Skeletal muscle tissue (tissue), 4 donors: ENCODE measurements around the gene ALDH1L1. TPM values are rescaled to one million over a fixed set of nuclear protein-coding genes. Genes with fewer than 3 reads are reported as not detected.

ENCODE experiments used
- H3K27ac ChIP-seq: one replicate; pipeline ENCODE4 v1.7.0; 2013; ENCODE audit warnings: mild to moderate bottlenecking, low read depth, low read length, inconsistent platforms
- H3K27me3 ChIP-seq, 3 donors: one replicate each; pipeline ENCODE4 v1.7.0; 2013; ENCODE audit warnings: low read length in 3 of 3; ENCODE audit not compliant: control insufficient read depth in 3 of 3, insufficient read depth in 3 of 3
- H3K36me3 ChIP-seq, 3 donors: one replicate each; pipeline ENCODE4 v1.7.0; 2013; ENCODE audit warnings: low read length in 3 of 3; ENCODE audit not compliant: control insufficient read depth in 3 of 3, insufficient read depth in 3 of 3
- H3K4me1 ChIP-seq, 3 donors: one replicate each; pipeline ENCODE4 v1.7.0; 2013; ENCODE audit warnings: low read length in 3 of 3, mild to moderate bottlenecking in 3 of 3; ENCODE audit not compliant: control insufficient read depth in 3 of 3, insufficient read depth in 3 of 3
- H3K4me3 ChIP-seq, 3 donors: one replicate each; pipeline ENCODE4 v1.7.0; 2013; ENCODE audit warnings: low read length in 3 of 3
- H3K9ac ChIP-seq, 3 donors: one replicate each; pipeline ENCODE4 v1.7.0; 2013; ENCODE audit warnings: low read length in 3 of 3, mild to moderate bottlenecking in 3 of 3, moderate library complexity in 2 of 3, low read depth in 1 of 3
- H3K9me3 ChIP-seq, 3 donors: one replicate each; pipeline ENCODE4 v1.7.0; 2013; ENCODE audit warnings: low read length in 3 of 3; ENCODE audit not compliant: control insufficient read depth in 3 of 3
- total RNA-seq: library from RNA; depleted of rRNA; stranded (reverse); fragments of >200 nt; gene quantifications from one replicate; pipeline ENCODE4 v1.2.3, GENCODE V29; 2014
- donor health status: Osteomylitis.

ALDH1L1 gene
- total RNA-seq, 1 donor from 2014 or later: 2.6 TPM

DNA sequence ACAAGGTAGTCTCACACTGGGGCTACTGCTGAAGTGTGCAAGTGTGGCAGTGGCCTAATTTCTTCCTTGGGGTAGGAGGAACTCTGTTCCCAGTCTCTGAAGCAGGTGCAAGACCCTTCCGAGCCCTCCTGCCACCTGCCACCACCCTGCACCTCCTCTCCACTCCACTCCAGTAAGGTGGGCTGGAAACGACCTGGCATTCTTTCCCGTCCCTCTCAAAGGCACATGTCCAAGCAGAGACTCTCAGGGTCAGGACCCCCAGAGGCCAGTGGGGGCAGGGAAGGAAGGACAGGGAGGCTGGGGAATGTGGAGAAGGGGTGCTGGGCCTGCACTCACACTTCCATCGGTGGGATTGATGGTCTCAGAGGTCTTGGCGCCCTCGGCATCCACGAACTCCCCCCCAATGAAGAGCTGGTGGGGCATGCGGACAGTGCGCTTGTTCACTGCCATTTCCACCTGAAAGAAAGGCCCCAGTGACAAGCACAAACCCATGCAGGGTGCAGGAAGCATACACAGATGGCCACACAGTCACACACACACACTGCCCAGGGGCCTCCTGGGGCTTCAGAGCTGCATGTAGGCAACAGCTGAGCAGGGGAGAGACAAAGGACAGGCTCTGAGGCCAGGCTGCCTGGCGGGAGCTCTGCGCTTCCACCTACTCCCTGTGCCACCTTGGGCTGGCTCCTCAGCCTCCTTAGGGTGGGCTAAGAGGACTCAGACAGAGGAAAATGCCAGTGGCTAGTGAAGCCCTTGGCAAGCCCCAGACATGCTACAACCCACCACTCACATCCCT is 43.8 kb downstream of the ALDH1L1 start:
- peaks cover 0 to 18% (median 11%) of the 10 kb centered on the region in 3 donors for H3K36me3 ChIP-seq
- no peaks in the 10 kb centered on the region for H3K9me3 ChIP-seq
- H3K4me3 ChIP-seq: no peak overlapping the region
- H3K9ac ChIP-seq: no peak overlapping the region
- no peaks in the 10 kb centered on the region for H3K27me3 ChIP-seq
- no peak overlapping the region for H3K27ac ChIP-seq
- H3K4me1 ChIP-seq: peaks cover 3 to 8% (median 5%) of the 10 kb centered on the region in 3 donors

- no peak overlapping the region for H3K27ac ChIP-seq
Measured at GRCh38 chr3:126135406-126136076, 44.8 kb downstream of the ALDH1L1 start.

GRCh38 chr3:126135071-126135405 is 45.3 kb downstream of the ALDH1L1 start:
- Histone ChIP-seq H3K4me1 (peaks cover 3 to 8% (median 5%) of the 10 kb centered on the region in 3 donors), H3K27ac (no peak overlapping the region), H3K36me3 (peaks cover 0 to 24% (median 16%) of the 10 kb centered on the region in 3 donors), H3K9ac (no peak overlapping the region), H3K27me3 (no peaks in the 10 kb centered on the region), H3K9me3 (no peaks in the 10 kb centered on the region), H3K4me3 (no peak overlapping the region)

More at GRCh38 chr3:126135406-126136076, 44.8 kb downstream of the ALDH1L1 start:
- peaks cover 3 to 8% (median 5%) of the 10 kb centered on the region in 3 donors for H3K4me1 ChIP-seq
- peaks cover 0 to 24% (median 16%) of the 10 kb centered on the region in 3 donors for H3K36me3 ChIP-seq
- H3K27me3 ChIP-seq: no peaks in the 10 kb centered on the region
- no peaks in the 10 kb centered on the region for H3K9me3 ChIP-seq
- H3K9ac ChIP-seq: no peak overlapping the region
- no peak overlapping the region for H3K4me3 ChIP-seq

DNA sequence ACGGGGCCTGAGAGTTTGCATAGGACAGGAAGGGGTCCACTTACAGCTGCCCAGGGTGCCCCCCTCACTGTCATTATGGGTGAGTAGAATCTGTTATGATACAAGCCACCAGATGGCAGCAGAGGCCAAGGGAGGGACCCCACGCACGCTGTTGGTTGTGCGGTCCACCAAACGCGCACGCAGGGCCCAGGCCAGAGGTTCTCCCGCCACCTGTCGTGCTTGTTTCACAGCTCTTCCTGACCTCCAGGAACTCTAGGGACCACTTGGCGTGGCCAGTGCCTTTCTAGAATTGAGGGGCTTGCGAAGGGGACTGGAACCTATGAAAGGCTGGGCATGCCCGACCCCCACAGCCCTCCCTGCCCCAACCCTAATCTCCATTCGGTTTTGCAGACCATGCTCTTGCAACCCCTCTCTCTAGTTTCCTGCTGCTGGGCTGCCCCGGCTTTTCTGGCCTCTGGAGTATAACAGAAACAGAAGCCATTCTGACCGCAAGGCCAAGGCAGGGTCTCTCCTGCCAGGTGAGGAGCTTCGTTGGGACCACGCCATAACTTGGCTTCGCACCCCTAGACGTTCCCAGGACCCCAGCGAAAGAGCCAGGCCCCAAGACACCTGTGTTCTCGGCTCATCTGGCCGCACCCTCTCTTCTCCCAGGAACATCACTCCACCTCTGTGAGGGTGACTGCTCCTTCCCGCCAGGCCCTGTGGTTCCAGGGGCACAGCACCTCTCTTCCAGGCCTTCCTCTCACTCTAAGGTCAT is 46.0 kb downstream of the ALDH1L1 start:
- Histone ChIP-seq H3K36me3 (peaks cover 1 to 25% (median 19%) of the 10 kb centered on the region in 3 donors), H3K4me3 (no peak overlapping the region), H3K9ac (peak overlapping the region in 1 of 3 donors; percentile 40), H3K27me3 (no peaks in the 10 kb centered on the region), H3K4me1 (peaks cover 4 to 10% (median 5%) of the 10 kb centered on the region in 3 donors), H3K9me3 (no peaks in the 10 kb centered on the region), H3K27ac (no peak overlapping the region)

DNA sequence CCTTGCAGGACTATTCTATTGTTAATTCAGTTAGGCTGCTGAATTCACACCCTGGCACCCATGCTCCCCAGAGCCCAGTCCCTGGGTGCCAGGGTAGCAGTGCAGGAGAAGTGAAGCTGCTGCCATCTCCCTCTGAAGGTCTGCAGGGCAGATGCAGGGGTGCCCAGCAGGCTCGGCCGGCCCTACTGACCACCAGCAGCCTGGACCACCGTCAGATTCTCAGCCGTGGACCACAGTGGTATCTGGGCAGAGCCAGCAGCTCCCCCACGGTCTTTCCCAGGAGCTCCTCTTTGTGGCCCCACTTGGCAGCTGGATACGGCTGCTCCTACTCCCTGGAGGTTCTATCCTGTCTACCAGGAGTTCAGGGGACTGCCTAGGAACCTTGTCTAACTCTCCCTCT is 46.8 kb downstream of the ALDH1L1 start:
- peaks cover 5 to 13% (median 6%) of the 10 kb centered on the region in 3 donors for H3K4me1 ChIP-seq
- H3K27me3 ChIP-seq: no peaks in the 10 kb centered on the region
- peak overlapping the region in 1 of 3 donors; percentile 40 for H3K9ac ChIP-seq
- no peak overlapping the region for H3K4me3 ChIP-seq
- H3K27ac ChIP-seq: no peak overlapping the region
- H3K36me3 ChIP-seq: peaks cover 1 to 29% (median 24%) of the 10 kb centered on the region in 3 donors
- H3K9me3 ChIP-seq: no peaks in the 10 kb centered on the region

GRCh38 chr3:126132751-126133511 is 47.5 kb downstream of the ALDH1L1 start:
- H3K36me3 ChIP-seq: peaks cover 1 to 29% (median 24%) of the 10 kb centered on the region in 3 donors
- no peak overlapping the region for H3K4me3 ChIP-seq
- no peak overlapping the region for H3K9ac ChIP-seq
- peaks cover 5 to 13% (median 6%) of the 10 kb centered on the region in 3 donors for H3K4me1 ChIP-seq
- H3K27me3 ChIP-seq: no peaks in the 10 kb centered on the region
- no peak overlapping the region for H3K27ac ChIP-seq
- H3K9me3 ChIP-seq: no peaks in the 10 kb centered on the region

DNA sequence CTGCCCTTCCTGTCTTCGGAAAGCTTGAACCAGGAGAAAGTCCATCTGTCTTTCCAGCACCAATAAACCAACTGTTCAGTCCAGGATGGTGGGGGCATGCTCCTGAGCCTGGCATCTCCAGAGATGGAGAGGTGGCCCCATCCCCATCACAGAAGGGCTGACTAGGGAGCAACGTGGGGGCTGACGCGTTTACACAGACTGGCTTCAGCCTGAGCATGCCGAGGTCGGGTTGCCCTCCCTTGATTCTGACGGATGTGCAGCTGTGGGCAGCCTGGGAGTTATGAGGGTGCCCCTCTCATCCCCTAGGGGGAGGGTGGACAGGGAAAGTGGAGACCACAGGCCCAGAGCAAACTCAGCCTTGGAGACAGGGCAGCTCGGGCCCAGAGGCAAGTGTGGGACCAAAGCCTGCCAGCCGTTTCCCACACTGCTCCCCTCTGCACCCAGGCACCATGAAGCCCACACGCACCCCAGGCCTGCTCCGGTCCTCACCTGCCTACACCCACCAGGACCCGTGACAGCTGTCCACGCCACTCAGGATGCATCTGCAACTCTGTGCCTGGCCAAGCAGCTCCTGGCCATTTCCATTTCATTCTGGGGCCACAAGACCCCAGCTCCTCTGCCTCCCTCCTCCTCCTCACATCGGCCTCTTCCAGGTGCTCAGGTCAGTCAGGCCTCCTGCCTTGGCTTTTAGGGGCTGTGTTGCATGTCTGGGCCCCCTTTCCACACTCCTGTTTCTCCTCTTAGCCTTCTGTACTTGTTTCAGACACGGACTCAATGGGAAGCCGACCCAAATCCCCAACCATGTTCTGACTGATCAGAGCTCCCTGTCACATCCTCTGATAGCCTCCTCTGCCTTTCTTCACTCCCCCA is 48.3 kb downstream of the ALDH1L1 start:
- H3K27ac ChIP-seq: no peak overlapping the region
- H3K4me1 ChIP-seq: peaks cover 5 to 13% (median 6%) of the 10 kb centered on the region in 3 donors
- no peaks in the 10 kb centered on the region for H3K27me3 ChIP-seq
- no peaks in the 10 kb centered on the region for H3K9me3 ChIP-seq
- peaks cover 1 to 24% (median 24%) of the 10 kb centered on the region in 3 donors for H3K36me3 ChIP-seq
- no peak overlapping the region for H3K9ac ChIP-seq
- no peak overlapping the region for H3K4me3 ChIP-seq

DNA sequence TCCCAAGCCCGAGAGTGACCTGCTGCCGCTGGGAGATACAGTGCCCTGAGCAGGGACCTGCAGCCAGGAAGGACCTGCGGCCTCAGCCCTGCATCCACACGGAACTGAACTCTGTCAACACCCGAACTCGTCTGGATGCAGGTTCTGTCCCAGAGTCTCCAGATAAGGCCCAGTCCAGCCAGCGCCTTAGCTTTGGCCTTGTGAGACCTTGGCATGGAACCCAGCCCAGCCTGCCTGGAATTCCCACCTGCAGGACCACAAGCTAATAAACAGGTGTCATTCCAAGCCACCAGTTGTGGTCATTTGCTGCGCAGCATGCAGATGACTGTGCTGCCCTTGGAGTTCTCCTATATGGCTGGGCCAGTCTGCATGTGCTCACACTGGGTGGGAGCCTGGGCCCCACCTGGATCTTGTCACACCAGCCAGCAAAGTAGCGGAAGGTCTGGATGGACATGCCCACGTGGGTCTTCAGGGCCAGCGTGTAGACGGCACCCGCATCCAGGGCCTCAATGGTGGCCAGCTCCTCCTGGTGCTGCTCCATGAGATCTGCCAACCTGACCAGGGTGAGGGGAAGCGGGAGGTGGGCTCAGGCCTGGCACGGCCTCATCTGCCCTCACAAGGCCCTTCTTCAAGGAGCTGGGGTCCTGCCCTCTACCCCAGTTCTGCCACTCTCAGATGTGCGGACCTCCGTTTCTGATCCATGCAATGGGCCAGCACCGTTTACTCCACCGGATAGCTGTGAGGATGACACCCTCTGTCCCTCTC is 49.2 kb downstream of the ALDH1L1 start:
- H3K27me3 ChIP-seq: no peaks in the 10 kb centered on the region
- H3K36me3 ChIP-seq: peaks cover 1 to 21% (median 18%) of the 10 kb centered on the region in 3 donors
- peaks cover 5 to 13% (median 6%) of the 10 kb centered on the region in 3 donors for H3K4me1 ChIP-seq
- no peaks in the 10 kb centered on the region for H3K9me3 ChIP-seq
- H3K27ac ChIP-seq: no peak overlapping the region
- H3K4me3 ChIP-seq: no peak overlapping the region
- H3K9ac ChIP-seq: no peak overlapping the region
